Small intestine (tissue), 7 donors: Measurements from ENCODE around the gene CD59. TPM values are rescaled to one million over a fixed set of nuclear protein-coding genes. Genes with fewer than 3 reads are reported as not detected.

Source experiments
- DNase-seq, 2 donors: peaks; one replicate each; pipeline versions ENCODE4 v3.0.0 to v3.0.0-alpha.2; 2013
- FAIRE-seq: peaks from 2 replicates; lab custom pipeline; 2012; peaks lifted over from hg19 to GRCh38; lab: Jason Lieb, UNC
- H3K27ac ChIP-seq, 3 donors: one replicate each; pipeline ENCODE4 v1.5.1; 2013; ENCODE audit warnings: low read length in 2 of 3, mild to moderate bottlenecking in 2 of 3, control low read depth in 1 of 3, inconsistent platforms in 1 of 3, low read depth in 1 of 3, moderate library complexity in 1 of 3
- H3K27me3 ChIP-seq, 3 donors: one replicate each; pipeline ENCODE4 v1.6.1; 2013; ENCODE audit warnings: low read length in 3 of 3, inconsistent platforms in 1 of 3; ENCODE audit not compliant: control insufficient read depth in 3 of 3, insufficient read depth in 3 of 3
- H3K36me3 ChIP-seq, 3 donors: one replicate each; pipeline ENCODE4 v1.6.1; 2013; ENCODE audit warnings: low read length in 3 of 3, inconsistent platforms in 1 of 3, low read depth in 1 of 3, mild to moderate bottlenecking in 1 of 3, moderate library complexity in 1 of 3; ENCODE audit not compliant: control insufficient read depth in 3 of 3, insufficient read depth in 2 of 3
- H3K4me1 ChIP-seq, 3 donors: one replicate each; pipeline ENCODE4 v1.6.1; 2013; ENCODE audit warnings: low read length in 2 of 3, inconsistent platforms in 1 of 3, low read depth in 1 of 3, mild to moderate bottlenecking in 1 of 3, moderate library complexity in 1 of 3; ENCODE audit not compliant: control insufficient read depth in 3 of 3, insufficient read depth in 2 of 3
- H3K4me3 ChIP-seq, 3 donors: one replicate each; pipeline ENCODE4 v1.5.1; 2013; ENCODE audit warnings: low read length in 3 of 3, control low read depth in 1 of 3, inconsistent platforms in 1 of 3, low read depth in 1 of 3, mild to moderate bottlenecking in 1 of 3, moderate library complexity in 1 of 3
- H3K9me3 ChIP-seq, 2 donors: one replicate each; pipeline ENCODE4 v1.6.1; 2013; ENCODE audit warnings: low read depth in 1 of 2, low read length in 1 of 2; ENCODE audit not compliant: control insufficient read depth in 2 of 2, insufficient read depth in 1 of 2
- WGBS, 3 donors: extraction: QIAGEN DNeasy Blood & Tissue Kit; methylation state at CpG; one replicate each; pipeline ENCODE4 v1.1.7; 2013; 5-methylcytosine and 5-hydroxymethylcytosine counted together
- polyA plus RNA-seq, 4 donors: library from polyadenylated mRNA; stranded (reverse) in 3 of 4; unstranded in 1 of 4; fragments of 200-250 nt in 3 of 4; fragments of 120-200 nt in 1 of 4; gene quantifications; one replicate each; pipeline versions ENCODE4 v1.2.1 to v1.2.3, GENCODE V29; 2013
- donor health status: healthy with polysubstance abuse.
- donor health status: control.
- donor health status: control.
- donor health status: Bipolar disorder and iron deficiency.
- donor health status: healthy.

CD59 gene
- polyA plus RNA-seq, 4 donors = 19.2 to 203 (median 97.8) TPM

DNA sequence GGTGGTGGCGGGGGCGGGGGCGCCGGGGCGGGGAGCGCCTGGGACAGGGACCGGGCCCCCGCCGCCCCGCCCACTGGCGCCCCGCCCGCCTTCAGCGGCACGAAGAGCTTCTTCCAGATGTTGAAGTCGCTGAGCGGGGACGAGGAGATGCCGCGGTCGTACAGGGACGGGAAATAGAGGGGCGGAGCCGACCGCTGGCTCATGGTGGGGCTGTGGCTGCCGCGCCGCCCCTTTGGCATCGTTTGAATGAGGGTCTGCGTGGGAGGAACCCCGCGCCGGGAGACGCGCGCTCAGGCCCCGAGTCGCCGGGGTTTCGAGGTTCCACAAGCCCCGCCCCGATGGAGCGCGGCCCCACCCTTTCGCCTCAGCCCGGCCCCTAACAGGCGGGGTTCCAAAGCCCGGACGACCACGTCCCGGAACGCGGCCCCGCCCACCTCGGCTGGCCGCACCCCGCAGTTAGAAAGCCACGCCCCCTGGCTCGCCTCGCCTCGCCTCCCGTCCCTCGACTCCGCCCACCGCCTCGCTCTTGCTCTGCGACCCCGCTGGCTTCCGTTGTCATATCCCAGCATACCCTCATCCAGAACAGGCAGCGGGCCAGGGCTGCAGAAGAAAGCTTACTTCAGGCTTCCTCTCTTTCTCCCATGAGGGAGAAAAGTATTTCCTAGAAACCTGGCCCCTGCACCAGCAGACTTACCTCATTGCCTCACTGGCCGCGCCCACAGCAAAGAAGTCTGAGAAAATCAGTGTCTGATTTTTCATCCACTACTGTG is 35.5 kb downstream of the CD59 start, which contains the start of gene C11orf91:
C11orf91 (minus strand) TSS at position 325 of the 770 bp plus-strand sequence; CDS start at position 239, 86 bp downstream.
- peaks cover 3 to 41% (median 17%) of the 10 kb centered on the region in 3 donors for H3K4me1 ChIP-seq

DNA sequence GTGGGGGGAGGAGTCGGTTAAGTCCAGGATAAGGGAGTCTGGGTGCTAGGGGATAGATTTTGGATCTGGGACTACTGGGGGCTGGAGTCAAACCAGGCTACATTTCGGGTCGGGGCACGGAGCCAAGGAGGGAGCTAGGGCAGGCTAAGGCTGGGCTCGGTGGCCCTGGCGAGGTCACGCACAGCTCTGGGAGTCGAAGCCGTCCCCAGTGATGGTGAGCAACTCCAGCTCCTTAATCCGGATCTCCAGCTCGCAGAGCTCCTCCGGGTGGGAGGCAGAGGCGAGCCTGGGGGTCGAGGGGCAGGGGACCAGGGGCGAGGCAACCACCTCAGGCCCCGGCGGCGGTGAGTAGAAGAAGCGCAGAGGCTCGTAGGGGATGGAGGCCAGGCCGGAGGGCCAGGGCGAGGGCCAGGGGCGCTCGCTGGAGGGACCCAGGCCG is 36.1 kb downstream of the CD59 start:
- FAIRE-seq (no peak), DNase-seq (no peak)
- H3K36me3 ChIP-seq = peaks cover 0 to 4% (median 0%) of the 10 kb centered on the region in 3 donors
- no peaks in the 10 kb centered on the region for H3K27me3 ChIP-seq
- WGBS, 3 donors = 14 to 27% (median 23%) methylated on average over 15 to 25 of the region's 25 CpGs
- H3K4me1 ChIP-seq = peaks cover 3 to 41% (median 17%) of the 10 kb centered on the region in 3 donors
- peak overlapping the region in 1 of 3 donors; percentile 37 for H3K27ac ChIP-seq
- no peaks in the 10 kb centered on the region for H3K9me3 ChIP-seq
- peak overlapping the region in 2 of 3 donors; percentile 18 to 68 for H3K4me3 ChIP-seq

More for the DNA sequence above, 35.5 kb downstream of the CD59 start, which contains the start of gene C11orf91:
- H3K27me3 ChIP-seq = no peaks in the 10 kb centered on the region
- WGBS, 3 donors = 0 to 1% (median 0%) methylated on average over 50 to 72 of the region's 72 CpGs
- peak within 1 kb of the TSS; percentile 19 to 68 (median 53) for H3K4me3 ChIP-seq
- FAIRE-seq = no peak
- no peaks in the 10 kb centered on the region for H3K9me3 ChIP-seq
- H3K27ac ChIP-seq = peak within 1 kb of the TSS; percentile 62 to 84 (median 67)
- DNase-seq = peak; percentile 95 to 98
- H3K36me3 ChIP-seq = peaks cover 0 to 7% (median 0%) of the 10 kb centered on the region in 3 donors

DNA sequence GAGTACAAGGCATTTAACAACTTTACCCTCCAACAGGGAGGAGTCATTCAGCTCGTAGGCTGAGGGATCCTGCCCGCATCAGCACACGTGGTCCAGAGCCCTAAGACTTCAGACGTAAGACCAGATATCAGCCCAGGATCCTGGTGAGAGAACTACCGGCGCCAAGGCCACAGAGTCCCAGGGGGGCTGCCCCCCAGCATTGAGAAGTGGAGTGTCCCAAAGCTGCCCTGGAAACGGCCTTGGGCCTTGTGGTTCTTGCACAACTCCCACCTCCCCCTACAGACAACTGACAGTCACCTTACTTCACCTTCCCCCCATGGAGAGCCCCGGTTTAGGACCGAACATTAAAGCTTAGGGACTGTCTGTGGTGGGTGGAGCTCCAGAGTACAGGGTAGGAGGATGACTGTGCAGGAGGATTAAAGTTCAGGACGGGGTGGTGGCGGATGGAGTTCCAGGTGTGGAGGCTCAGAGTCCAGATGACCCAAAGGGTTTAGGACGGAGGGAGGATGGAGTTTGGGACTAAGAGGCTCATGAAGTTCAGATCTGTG is 36.6 kb downstream of the CD59 start:
- Histone ChIP-seq H3K9me3 (no peaks in the 10 kb centered on the region), H3K27me3 (no peaks in the 10 kb centered on the region), H3K36me3 (peaks cover 0 to 3% (median 0%) of the 10 kb centered on the region in 3 donors), H3K27ac (peak overlapping the region in 1 of 3 donors; percentile 37), H3K4me1 (peaks cover 3 to 41% (median 17%) of the 10 kb centered on the region in 3 donors), H3K4me3 (no peak overlapping the region)
- WGBS, 3 donors = 45 to 69% (median 48%) methylated on average over 12 of the region's 12 CpGs
- DNase-seq (peak; percentile 71 to 84), FAIRE-seq (no peak)

DNA sequence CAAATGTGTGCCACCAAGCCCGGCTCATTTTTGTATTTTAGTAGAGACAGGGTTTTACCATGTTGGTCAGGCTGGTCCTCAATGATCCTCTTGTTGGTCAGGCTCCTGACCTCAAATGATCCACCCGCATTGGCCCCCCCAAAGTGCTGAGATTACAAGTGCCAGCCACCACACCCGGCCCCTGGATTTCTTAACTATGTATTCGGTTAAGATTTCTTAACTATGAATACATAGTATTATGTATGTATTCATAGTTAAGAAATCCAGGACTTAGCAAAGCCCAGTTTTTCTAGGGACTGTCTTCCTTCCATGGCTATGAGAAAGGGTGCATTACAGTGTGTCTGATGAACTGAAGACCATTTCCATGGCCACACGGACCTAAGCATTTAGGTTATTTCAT is 37.3 kb downstream of the CD59 start:
- Histone ChIP-seq H3K27ac (no peak overlapping the region), H3K36me3 (no peaks in the 10 kb centered on the region), H3K4me3 (no peak overlapping the region), H3K4me1 (peaks cover 3 to 35% (median 13%) of the 10 kb centered on the region in 3 donors), H3K27me3 (no peaks in the 10 kb centered on the region), H3K9me3 (no peaks in the 10 kb centered on the region)
- 91 to 93% (median 92%) methylated on average over 5 of the region's 5 CpGs for WGBS, 3 donors
- FAIRE-seq (no peak), DNase-seq (no peak)

DNA sequence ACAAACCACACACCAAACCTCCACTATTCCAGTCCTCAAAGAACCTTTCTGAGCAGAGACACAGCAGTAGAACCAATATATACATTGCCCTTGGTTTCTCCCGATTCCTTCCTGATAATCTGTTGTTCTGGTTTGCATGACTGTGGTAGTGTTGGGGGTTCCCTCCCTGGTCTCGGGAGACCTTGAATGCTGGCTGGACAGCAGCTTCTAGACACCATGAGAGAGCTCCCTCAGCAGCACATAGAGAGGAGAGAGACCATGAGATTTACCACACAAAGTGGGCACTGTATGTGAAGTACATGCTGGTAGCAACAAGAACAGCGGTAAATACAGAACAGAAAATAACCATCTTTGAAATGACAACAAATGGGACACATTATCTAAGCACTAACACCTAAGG is 38.2 kb downstream of the CD59 start:
- Histone ChIP-seq H3K4me3 (no peak overlapping the region), H3K9me3 (no peaks in the 10 kb centered on the region), H3K27me3 (no peaks in the 10 kb centered on the region), H3K4me1 (peaks cover 3 to 27% (median 8%) of the 10 kb centered on the region in 3 donors), H3K36me3 (no peaks in the 10 kb centered on the region), H3K27ac (no peak overlapping the region)
- 87% methylated on average over 3 of the region's 3 CpGs for WGBS, 3 donors
- no peak for DNase-seq
- FAIRE-seq = no peak

DNA sequence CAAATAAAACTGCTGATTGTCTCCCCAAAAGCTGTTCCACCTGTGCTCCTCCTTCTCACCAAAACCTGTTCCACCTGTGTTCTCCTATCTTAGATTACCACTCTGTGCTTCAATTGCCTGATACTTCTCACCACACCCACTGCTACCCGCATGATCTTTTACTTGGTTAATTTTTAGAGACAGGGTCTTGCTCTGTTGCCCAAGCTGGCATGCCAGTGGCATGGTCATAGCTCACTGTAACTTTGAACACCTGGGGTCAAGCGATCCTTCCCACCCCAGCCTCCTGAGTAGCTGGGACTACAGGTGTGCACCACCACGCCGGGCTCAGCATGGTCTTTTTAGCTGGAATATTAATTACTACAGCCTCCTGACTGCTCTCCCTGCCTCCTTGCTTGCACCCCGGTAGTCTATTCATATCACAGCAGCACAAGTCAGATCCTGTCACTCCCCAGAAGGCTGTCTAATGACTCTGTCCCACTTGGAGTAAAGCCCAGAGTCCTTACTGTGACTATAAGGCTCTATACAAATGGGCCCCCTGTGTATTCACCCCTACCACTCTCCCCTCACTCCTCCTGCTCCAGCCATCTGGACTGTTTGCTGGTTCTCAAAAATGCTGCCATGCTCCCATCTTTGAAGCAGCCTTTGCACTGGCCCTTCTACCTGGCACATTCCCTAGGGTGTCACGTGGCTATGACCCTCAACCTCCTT is 39.1 kb downstream of the CD59 start:
- Histone ChIP-seq H3K27me3 (no peaks in the 10 kb centered on the region), H3K9me3 (no peaks in the 10 kb centered on the region), H3K4me1 (peaks cover 3 to 29% (median 4%) of the 10 kb centered on the region in 3 donors), H3K36me3 (no peaks in the 10 kb centered on the region), H3K27ac (no peak overlapping the region), H3K4me3 (no peak overlapping the region)
- 62 to 77% (median 70%) methylated on average over 6 of the region's 6 CpGs for WGBS, 3 donors
- FAIRE-seq = no peak
- DNase-seq = no peak

DNA sequence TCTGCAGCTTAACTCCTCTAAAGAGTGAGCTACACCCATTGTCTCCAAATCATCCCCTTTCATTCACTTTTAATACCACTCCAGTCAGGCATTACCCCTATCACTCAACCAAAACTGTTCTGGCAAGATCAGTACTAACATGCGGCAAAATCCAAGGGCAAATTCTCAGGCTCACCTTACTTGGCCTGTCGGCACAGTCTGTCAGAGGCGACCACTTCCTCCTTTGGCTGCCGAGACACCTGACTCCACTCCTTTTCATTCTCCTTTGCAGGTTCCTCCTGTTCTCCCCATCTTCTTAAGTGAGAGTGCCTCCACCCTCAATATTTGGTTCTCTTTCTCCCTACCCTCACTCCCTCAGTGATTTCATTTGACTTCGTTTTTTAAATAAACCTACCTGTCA is 39.8 kb downstream of the CD59 start:
- H3K36me3 ChIP-seq = no peaks in the 10 kb centered on the region
- peaks cover 3 to 29% (median 6%) of the 10 kb centered on the region in 3 donors for H3K4me1 ChIP-seq
- H3K9me3 ChIP-seq = no peaks in the 10 kb centered on the region
- FAIRE-seq (no peak), DNase-seq (no peak)
- H3K27me3 ChIP-seq = no peaks in the 10 kb centered on the region
- H3K27ac ChIP-seq = no peak overlapping the region
- 12 to 48% (median 31%) methylated on average over 5 of the region's 5 CpGs for WGBS, 3 donors
- no peak overlapping the region for H3K4me3 ChIP-seq

DNA sequence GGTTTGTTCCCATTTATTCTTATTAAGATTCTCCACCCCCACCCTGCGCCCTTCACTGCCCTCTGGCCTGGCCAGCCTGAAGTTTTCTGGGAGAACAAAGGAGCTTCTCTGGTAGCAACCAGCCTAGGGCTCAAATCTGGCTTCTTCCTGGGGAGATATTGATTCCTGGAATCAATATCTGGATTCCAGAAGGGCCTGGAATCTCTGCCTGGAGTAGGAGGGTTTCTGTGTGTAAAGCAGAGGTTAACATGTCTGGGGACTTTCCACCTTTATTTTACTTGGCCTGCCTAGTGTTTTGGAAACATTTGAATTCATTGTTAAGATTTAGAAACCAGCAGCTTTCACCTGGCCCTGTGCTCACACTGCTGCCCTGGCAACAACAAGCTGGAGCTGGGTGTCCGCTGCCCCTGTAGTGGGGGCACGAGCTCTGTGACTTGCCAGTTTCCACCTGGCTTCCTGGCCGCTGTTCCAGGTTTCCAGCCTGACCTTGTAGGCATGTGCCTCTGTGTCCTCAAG is 41.1 kb downstream of the CD59 start:
- Histone ChIP-seq H3K4me1 (peaks cover 5 to 33% (median 7%) of the 10 kb centered on the region in 3 donors), H3K27ac (no peak overlapping the region)

More for the DNA sequence above, 41.1 kb downstream of the CD59 start:
- Histone ChIP-seq H3K27me3 (no peaks in the 10 kb centered on the region), H3K4me3 (no peak overlapping the region), H3K9me3 (no peaks in the 10 kb centered on the region), H3K36me3 (no peaks in the 10 kb centered on the region)
- FAIRE-seq (no peak), DNase-seq (no peak)
- 74 to 83% (median 78%) methylated on average over 4 of the region's 4 CpGs for WGBS, 3 donors
